ENCODE measurements around the gene HARBI1. TPM values are rescaled to one million over a fixed set of nuclear protein-coding genes. Genes with fewer than 3 reads are reported as not detected.

Gene HARBI1
- total RNA-seq, 4 donors from 2014 or later = 0.59 to 5.2 (median 2.6) TPM

DNA sequence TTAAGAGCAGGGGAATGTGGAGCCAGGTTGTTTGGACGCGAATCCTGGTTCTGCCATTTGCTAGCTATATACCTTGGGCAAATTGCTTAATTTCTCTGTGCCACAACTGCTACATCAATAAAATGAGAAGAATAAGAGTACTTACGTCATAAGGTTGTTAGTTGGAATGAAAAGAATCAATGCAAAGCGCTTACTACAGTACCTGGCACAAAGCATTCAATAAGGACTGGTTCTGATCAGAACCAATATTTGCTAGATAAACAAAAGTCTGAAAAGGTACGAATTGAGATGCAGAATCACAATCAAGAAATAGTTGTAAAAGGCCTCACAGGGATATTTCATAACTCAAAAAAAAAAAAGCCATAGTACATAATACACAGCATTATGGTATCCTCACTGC, 34.4 kb downstream of the HARBI1 start:
- TF ChIP-seq POLR2A (IDR thresholded peaks at IDR 0.05) = no peak
- no peak for TF ChIP-seq CTCF (IDR thresholded peaks at IDR 0.05)
- TF ChIP-seq EP300 (IDR thresholded peaks at IDR 0.05) = no peak
- Histone ChIP-seq H3K27me3 (no peaks in the 10 kb centered on the region), H3K4me1 (no peaks in the 10 kb centered on the region), H3K9me3 (no peaks in the 10 kb centered on the region), H3K27ac (no peak overlapping the region), H3K36me3 (peaks cover 0 to 15% (median 0%) of the 10 kb centered on the region in 3 donors), H3K4me3 (no peak overlapping the region)
- DNase-seq (ENCODE audit: low spot score in 2 of 2) = no peak
- 93 to 94% methylated on average over 5 of the region's 5 CpGs for WGBS, 2 donors

DNA sequence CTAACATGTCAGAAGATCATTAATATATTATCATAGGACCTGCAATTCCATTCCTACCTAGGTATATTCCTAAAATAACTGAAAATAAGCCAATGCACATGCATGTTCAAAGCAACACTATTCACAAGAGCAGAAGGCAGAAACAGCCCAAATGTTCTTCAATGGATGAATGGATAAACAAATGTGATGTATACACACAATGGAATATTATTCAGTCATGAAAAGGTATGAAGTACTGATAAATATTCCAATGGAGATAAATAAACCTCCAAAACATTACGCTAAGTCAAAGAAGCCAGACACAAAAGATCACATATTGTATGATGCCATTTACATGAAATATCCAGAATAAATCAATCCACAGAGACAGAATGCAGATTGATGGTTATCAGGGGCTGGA, 40.0 kb downstream of the HARBI1 start:
- TF ChIP-seq CTCF (IDR thresholded peaks at IDR 0.05) (no peak), POLR2A (IDR thresholded peaks at IDR 0.05) (no peak), EP300 (IDR thresholded peaks at IDR 0.05) (no peak)
- no peak overlapping the region for H3K27ac ChIP-seq
- H3K27me3 ChIP-seq = no peaks in the 10 kb centered on the region
- no peak overlapping the region for H3K4me3 ChIP-seq
- H3K36me3 ChIP-seq = peaks cover 0 to 5% (median 0%) of the 10 kb centered on the region in 3 donors
- no peak for DNase-seq (ENCODE audit: low spot score in 2 of 2)
- no peaks in the 10 kb centered on the region for H3K9me3 ChIP-seq
- WGBS, 2 donors = 100% methylated on average over 1 of the region's 1 CpG
- no peaks in the 10 kb centered on the region for H3K4me1 ChIP-seq

DNA sequence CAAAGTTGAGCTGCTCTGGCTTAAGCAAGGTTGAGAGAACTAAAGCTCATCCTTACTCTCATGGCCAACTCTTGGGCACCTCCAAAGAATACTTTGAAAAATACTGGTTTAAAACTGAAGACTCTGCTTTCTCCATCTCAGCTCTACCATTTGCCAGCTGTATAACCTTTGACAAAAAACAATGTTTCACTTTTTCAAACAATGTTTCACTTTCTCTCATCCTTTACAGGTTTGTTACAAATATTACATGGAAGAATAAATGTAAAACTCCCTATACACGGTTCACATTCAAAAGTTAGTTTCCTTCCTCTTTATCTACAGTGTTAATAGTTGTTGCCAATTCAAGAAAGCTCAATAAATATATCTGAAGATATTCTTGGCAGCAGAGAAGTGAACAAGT, 42.4 kb downstream of the HARBI1 start:
- 47 to 56% methylated on average over 1 of the region's 1 CpG for WGBS, 2 donors
- H3K4me3 ChIP-seq = no peak overlapping the region
- H3K27me3 ChIP-seq = no peaks in the 10 kb centered on the region
- no peak for DNase-seq (ENCODE audit: low spot score in 2 of 2)
- peaks cover 0 to 15% (median 0%) of the 10 kb centered on the region in 4 donors for H3K4me1 ChIP-seq
- H3K36me3 ChIP-seq = peaks cover 0 to 5% (median 0%) of the 10 kb centered on the region in 3 donors
- TF ChIP-seq POLR2A (IDR thresholded peaks at IDR 0.05) (no peak), CTCF (IDR thresholded peaks at IDR 0.05) (no peak), EP300 (IDR thresholded peaks at IDR 0.05) (no peak)
- H3K27ac ChIP-seq = no peak overlapping the region
- H3K9me3 ChIP-seq = no peaks in the 10 kb centered on the region

- Histone ChIP-seq H3K27ac (no peak overlapping the region), H3K27me3 (no peaks in the 10 kb centered on the region), H3K9me3 (no peaks in the 10 kb centered on the region), H3K4me1 (peaks cover 0 to 17% (median 0%) of the 10 kb centered on the region in 4 donors), H3K36me3 (no peaks in the 10 kb centered on the region), H3K4me3 (no peak overlapping the region)
- WGBS, 2 donors = 32 to 38% methylated on average over 2 of the region's 2 CpGs
- TF ChIP-seq POLR2A (IDR thresholded peaks at IDR 0.05) = no peak
- no peak for TF ChIP-seq EP300 (IDR thresholded peaks at IDR 0.05)
- no peak for TF ChIP-seq CTCF (IDR thresholded peaks at IDR 0.05)
- DNase-seq (ENCODE audit: low spot score in 2 of 2) = no peak
Observed at GRCh38 chr11:46570790-46571398, 46.1 kb downstream of the HARBI1 start.

GRCh38 chr11:46565232-46565840, 51.7 kb downstream of the HARBI1 start:
- DNase-seq (ENCODE audit: low spot score in 2 of 2) = no peak
- 62 to 68% methylated on average over 7 of the region's 7 CpGs for WGBS, 2 donors
- Histone ChIP-seq H3K36me3 (no peaks in the 10 kb centered on the region), H3K4me3 (no peak overlapping the region), H3K27me3 (no peaks in the 10 kb centered on the region), H3K4me1 (peaks cover 0 to 25% (median 13%) of the 10 kb centered on the region in 4 donors), H3K27ac (no peak overlapping the region), H3K9me3 (no peaks in the 10 kb centered on the region)
- TF ChIP-seq EP300 (IDR thresholded peaks at IDR 0.05) = no peak
- TF ChIP-seq CTCF (IDR thresholded peaks at IDR 0.05) = no peak
- TF ChIP-seq POLR2A (IDR thresholded peaks at IDR 0.05) = no peak
